ENCODE measurements around the gene DOCK3. TPM values are rescaled to one million over a fixed set of nuclear protein-coding genes. Genes with fewer than 3 reads are reported as not detected.

Gene DOCK3
- total and polyA plus RNA-seq, 10 of the 15 experiments (the other 5 are each of a cell fraction or from before 2014, with no cell fraction given): 0.02 to 0.52 (median 0.04) TPM; not detected in 5

GRCh38 chr3:50708620-50709019, 33.9 kb downstream of the DOCK3 start (continued):
- TF ChIP-seq CREB1 (IDR thresholded peaks at IDR 0.05; ENCODE audit: low read depth): no peak
- no peak for TF ChIP-seq E4F1 (IDR thresholded peaks at IDR 0.05; ENCODE audit: borderline replicate concordance, partially characterized antibody)

- RAD21 ChIA-PET (ENCODE audit: unreplicated experiment): no interaction called here
- SMC1A ChIA-PET (ENCODE audit: uncharacterized antibody, unreplicated experiment): no interaction called here
- Histone ChIP-seq H3K4me3 (no peak overlapping the region), H3K27me3 (replicated peaks in 1 of 2; ENCODE audit: control insufficient read depth in 2 of 2, insufficient read depth in 2 of 2, low read length in 1 of 2) (no peaks in the 10 kb centered on the region), H3K9me3 (replicated peaks; ENCODE audit: control insufficient read depth, insufficient read depth, low read length) (no peaks in the 10 kb centered on the region), H3K79me2 (ENCODE audit: control insufficient read depth, insufficient read depth, low read length) (no peaks in the 10 kb centered on the region), H3K36me3 (ENCODE audit: control insufficient read depth in 2 of 2, insufficient read depth in 2 of 2, low read length in 1 of 2) (no peaks in the 10 kb centered on the region), H2AFZ (ENCODE audit: control insufficient read depth, low read depth, low read length) (no peak overlapping the region), H3K9ac (ENCODE audit: control insufficient read depth, insufficient read depth, low read length) (no peak overlapping the region), H3K4me1 (ENCODE audit: control insufficient read depth, insufficient read depth, low read length) (no peaks in the 10 kb centered on the region), H3K4me2 (ENCODE audit: control insufficient read depth, insufficient read depth) (no peak overlapping the region), H3K27ac (ENCODE audit: control insufficient read depth, insufficient read depth) (no peak overlapping the region), H4K20me1 (ENCODE audit: control insufficient read depth, insufficient read depth) (no peaks in the 10 kb centered on the region)
- BruUV-seq (replicated peaks): no TSS peak
- DNase-seq (ENCODE audit: low read depth, low spot score) (no peak), ATAC-seq (no peak), FAIRE-seq (no peak)
- intact Hi-C loops (cut with micrococcal nuclease; ENCODE audit: unreplicated experiment) (no loop called here), in situ Hi-C loops (cut with MboI) (no loop called here)
- POLR2A ChIA-PET: no interaction called here
- 66% methylated on average over 4 of the region's 4 CpGs for WGBS (ENCODE audit: insufficient coverage, insufficient replicate concordance, low lambda C conversion rate, missing lambda C conversion rate)
- no peak for TF ChIP-seq CREB1 (IDR thresholded peaks at IDR 0.05; ENCODE audit: low read depth)
- no peak for TF ChIP-seq NFYA (IDR thresholded peaks at IDR 0.05; ENCODE audit: borderline replicate concordance, low read depth, low read length)
- TF ChIP-seq STAT1 (conservative IDR thresholded peaks at IDR 0.05): no peak
- no peak for TF ChIP-seq NR2C2 (IDR thresholded peaks at IDR 0.05; ENCODE audit: borderline replicate concordance, control insufficient read depth, insufficient read length, low read depth)
- no peak for TF ChIP-seq WRNIP1 (IDR thresholded peaks at IDR 0.05; ENCODE audit: borderline replicate concordance, low read depth, low read length)
- TF ChIP-seq POLR2AphosphoS5 (IDR thresholded peaks at IDR 0.05; ENCODE audit: low read length): no peak
- TF ChIP-seq SUZ12 (IDR thresholded peaks at IDR 0.05; ENCODE audit: unreplicated experiment): no peak
- TF ChIP-seq SREBF2 (IDR thresholded peaks at IDR 0.05; ENCODE audit: low read length): no peak
- no peak for TF ChIP-seq PRDM15 (CRISPR knock-in tag; IDR thresholded peaks at IDR 0.05)
- TF ChIP-seq IRF5 (IDR thresholded peaks at IDR 0.05; ENCODE audit: borderline replicate concordance): no peak
- TF ChIP-seq CBFB (IDR thresholded peaks at IDR 0.05; ENCODE audit: low read depth): no peak
- CTCF ChIA-PET: no interaction called here
These were observed 40.2 kb downstream of the DOCK3 start for GRCh38 chr3:50714946-50715345.
